ENCODE results near the gene NUDT16L1.

NUDT16L1 gene

GRCh38 chr16:4683255-4684057, 9.9 kb upstream of the NUDT16L1 start:
- no peak for DNase-seq (ENCODE audit: low read depth)

GRCh38 chr16:4684058-4684715, 9.2 kb upstream of the NUDT16L1 start:
- DNase-seq (ENCODE audit: low read depth): no peak

DNA sequence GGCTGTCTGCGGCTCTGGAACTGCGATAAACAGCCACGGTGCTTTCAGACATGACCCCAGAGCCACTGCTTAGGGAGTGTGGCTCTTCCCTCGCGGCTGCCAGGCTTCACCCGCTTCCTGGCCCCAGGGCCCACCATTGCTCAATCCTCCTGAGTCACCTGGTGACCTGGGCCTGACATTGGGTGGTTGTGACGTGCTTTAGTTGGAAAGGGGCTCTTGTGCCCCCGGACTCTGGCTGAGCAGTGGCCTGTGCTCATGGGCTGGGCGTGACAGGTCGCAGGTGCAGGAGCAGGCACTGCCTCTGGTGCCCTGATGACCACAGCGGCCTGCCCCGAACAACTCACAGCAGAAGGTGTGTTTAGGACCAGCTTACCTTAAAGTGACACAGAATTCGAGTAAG, 8.6 kb upstream of the NUDT16L1 start:
- DNase-seq (ENCODE audit: low read depth): no peak

GRCh38 chr16:4685292-4685691, 8.1 kb upstream of the NUDT16L1 start:
- no peak for DNase-seq (ENCODE audit: low read depth)

DNA sequence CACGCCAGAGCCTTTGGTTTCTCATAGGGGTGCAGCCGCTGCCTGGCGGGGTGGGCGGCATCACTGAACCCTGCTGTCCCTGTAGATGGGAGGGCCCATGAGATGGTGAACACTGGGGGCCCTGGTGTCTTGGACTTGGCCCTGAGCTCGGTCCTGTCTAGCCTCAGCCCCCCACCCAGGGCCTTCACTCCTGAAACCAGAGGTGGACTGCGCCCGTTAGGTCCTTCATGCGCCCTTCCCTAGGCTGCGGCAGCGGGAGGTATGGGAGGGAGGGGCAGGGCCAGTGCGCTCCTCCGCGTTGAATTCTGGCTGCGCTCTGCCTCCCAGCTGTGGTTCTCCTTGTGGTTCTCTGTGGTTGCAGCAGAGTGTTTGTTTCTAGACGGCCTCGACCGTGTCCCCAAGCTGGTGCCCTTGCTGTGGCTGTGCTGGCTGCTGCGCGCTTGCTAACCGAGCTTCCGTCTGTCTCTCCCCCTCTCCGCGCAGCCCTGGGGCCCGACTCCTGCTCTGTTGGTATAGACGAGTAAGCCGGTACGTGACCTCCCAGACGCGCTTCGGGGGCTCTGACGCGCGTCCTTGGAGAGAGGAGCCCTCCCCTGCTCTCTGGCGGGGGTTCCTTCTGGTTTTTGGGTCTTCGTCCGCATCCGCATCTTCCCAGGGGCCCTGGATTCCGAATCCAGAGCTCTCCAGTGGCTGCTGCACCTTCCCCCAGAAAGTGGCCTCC, 7.4 kb upstream of the NUDT16L1 start:
- no peak for DNase-seq (ENCODE audit: low read depth)

DNA sequence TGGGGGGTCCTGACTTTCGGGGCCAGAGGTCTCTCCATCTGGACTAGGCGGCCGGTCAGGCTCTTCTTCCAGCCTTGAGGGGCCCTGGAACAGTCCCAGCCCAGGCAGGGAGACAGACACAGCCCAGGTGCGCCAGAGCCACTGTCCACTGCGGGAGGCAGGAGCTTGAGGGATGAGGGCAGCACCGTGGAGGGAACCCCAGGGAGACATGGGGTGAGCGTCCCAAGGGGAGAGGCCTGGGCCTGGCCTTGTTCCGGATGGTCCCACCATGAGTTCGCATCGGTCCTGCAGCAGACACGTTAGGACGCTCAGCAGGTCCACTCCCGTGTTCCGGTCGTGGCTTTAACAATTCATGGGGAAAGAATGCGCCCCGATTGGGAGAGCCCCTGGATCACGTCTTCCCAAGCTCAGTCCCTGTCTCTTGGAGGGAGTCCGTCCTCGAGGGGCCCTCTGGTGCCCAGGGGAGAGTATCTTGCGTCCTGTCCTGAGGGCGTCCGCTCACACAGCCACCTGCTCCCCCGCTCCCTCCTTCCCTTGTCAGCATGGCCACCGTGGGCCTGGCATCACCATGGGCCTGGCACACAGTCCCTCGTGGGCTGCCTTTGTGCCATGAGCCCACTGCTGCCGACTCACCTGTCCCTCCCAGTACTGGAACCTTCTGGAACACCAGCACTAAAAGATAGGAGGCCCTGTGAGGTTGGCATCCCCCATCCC, 6.7 kb upstream of the NUDT16L1 start:
- DNase-seq (ENCODE audit: low read depth): no peak

GRCh38 chr16:4687416-4687815, 5.9 kb upstream of the NUDT16L1 start:
- DNase-seq (ENCODE audit: low read depth): no peak

DNA sequence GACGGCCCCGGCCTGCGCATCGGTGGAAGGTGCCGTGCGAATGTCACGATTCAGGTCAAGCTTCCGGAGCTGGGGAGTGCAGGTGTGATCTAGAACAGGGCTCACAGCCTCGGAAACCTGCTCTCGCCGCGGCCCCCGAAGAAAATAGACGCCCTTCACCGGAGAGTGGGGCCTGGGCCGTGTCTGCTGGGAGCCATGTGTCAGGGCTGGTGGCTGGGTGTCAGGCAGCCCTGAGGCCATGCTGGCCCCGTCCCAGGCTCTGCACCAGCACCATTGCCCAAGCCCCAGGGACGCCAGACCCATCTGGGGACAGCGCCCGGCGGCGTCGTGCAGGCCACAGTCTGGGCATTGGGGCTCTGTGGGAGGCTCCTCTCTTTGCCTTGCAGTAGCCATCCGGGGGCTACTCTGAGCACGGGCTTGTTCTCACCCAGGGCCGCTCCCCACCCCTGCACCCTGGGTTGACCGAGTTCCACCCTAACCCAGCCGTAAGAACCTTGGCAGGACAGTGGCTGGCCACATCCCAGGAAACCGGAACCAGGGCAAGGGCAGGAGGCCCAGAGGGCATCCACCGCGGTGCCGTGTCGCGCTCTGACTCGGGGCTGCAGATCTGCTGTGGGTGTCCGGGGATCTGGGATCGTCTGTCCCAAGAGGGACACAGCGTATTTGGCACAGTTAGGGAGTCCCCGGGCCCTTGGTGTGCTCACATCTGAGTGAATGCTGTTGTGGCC, 5.3 kb upstream of the NUDT16L1 start:
- no peak for DNase-seq (ENCODE audit: low read depth)

DNA sequence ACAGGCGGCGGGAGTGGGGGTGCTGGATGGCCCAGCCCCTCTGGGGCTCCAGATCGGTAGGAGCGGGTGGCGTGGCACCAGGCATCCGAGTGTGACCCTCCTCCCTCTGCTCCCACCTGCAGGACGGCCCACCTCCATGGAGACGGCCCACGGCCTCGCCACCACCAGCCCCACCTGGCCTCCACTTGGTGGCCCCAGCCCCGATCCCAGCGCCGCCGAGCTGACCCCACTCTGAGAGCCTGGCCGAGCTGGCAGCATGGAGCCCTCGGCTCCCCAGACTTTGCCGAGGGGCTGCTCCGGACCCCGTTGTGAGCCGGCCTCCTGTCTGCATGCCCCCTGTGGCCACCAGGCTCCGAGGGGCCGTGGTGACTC, 4.7 kb upstream of the NUDT16L1 start:
- no peak for DNase-seq (ENCODE audit: low read depth)

GRCh38 chr16:4689091-4689671, 4.2 kb upstream of the NUDT16L1 start:
- no peak for DNase-seq (ENCODE audit: low read depth)

DNA sequence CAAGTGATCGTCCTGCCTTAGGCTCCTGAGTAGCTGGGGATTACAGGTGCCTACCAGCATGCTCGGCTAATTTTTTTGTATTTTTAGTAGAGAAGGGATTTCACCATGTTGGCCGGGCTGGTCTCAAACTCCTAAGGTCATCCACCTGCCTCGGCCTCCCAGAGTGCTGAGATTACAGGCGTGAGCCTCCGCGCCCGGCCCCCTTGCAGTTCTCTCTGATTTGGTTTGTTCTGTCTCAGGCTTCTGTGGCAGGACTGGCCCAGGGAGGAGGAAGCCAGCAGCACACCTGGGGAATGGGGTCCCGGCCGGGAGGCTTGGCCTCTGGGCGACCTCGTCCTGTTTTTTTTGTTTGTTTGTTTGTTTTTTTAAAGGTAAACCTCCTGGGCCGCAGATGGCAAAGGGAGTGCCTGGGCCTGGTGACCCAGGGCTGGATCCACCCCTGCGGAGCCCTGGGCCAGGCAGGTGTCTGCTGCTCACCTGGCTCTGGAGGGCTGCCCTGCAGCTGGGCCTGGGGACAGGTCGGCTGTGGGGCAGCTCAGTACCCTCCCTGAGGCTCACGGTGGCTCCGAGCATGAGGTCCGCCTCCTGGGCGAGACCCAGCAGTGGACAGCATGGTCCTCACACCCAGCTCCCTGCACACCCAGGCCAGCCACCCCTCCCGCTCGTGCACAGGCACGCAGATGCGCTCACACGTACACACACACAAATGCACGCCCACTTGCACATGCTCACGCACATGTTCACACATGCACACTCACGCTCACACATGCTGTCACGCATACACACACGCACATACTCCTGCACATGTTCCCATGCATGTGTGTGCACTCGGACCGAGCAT, 3.3 kb upstream of the NUDT16L1 start:
- DNase-seq (ENCODE audit: low read depth): no peak

DNA sequence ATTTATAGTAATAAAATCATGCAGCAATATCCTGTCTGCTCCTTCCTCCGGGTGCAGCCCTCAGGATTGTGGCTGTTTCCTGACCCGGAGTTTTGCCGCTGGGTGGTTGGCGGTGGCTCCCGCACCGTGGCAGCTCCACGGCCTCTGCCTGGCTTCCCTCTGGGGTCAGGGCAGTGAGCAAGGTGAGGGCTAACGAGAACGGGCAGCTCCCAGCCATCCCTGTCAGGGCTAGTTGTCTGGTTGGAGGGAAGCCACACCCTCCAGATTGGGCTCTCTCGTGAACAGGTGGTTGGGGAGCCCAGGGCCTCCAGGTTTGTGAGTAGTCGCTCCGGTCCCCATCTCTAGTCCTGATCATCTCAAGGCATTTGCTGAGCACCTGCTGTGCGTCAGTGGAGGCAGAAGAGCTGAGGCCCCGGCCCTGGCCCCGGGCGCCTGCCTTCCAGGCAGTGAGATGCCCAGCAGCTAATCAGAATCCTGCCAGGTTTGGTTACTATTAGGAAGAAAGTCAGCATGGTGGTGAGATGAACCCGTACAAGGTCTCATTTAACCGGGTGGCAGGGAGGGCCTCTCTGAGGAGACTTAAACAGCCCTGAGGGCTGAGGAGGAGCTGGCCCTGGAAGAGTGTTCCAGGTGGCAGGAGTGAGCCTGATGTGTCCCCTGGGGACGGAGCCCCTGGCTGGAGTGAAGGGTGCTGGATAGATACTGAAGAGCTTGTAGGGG, 2.3 kb upstream of the NUDT16L1 start:
- DNase-seq (ENCODE audit: low read depth): no peak

DNA sequence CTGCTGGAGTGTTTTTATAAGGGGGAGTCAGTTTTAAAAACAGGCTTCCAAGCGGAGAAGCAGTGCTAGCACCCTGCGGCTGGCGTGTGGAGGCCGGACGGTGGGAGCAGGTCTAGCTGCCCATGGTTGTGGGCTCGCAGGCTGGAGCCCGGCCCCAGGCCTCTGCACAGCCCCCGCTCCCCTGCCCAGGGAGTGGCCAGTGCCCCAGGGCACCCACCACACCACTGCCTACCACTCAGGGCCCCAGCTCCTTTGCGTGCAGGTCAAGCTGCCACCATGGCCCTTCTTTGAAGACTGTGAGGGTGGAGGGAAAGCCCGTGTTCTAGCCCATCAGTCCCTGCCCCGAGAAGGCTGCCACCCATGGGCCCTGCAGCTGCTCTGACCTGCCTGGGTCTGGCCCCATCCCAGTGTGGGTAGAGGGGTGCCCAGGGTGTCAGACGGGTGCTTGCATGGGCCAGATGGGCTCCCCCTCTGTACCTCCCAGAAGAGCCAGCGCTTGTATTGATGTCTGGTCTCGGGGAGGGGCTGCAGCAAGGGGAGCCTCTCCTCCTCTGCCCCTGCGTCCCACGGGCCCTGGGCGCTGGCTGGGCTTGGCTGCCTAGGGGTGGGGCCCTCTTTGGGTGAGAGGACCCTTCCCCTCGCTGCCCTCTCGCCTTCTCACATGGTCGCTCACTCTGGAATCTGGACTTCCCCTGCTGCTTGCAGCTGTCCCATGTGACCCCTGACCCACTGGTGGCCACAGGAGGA, 1.5 kb upstream of the NUDT16L1 start:
- no peak for DNase-seq (ENCODE audit: low read depth)

- no peak for DNase-seq (ENCODE audit: low read depth)
Measured at GRCh38 chr16:4692460-4693295, 684 bp upstream of the NUDT16L1 start.

DNA sequence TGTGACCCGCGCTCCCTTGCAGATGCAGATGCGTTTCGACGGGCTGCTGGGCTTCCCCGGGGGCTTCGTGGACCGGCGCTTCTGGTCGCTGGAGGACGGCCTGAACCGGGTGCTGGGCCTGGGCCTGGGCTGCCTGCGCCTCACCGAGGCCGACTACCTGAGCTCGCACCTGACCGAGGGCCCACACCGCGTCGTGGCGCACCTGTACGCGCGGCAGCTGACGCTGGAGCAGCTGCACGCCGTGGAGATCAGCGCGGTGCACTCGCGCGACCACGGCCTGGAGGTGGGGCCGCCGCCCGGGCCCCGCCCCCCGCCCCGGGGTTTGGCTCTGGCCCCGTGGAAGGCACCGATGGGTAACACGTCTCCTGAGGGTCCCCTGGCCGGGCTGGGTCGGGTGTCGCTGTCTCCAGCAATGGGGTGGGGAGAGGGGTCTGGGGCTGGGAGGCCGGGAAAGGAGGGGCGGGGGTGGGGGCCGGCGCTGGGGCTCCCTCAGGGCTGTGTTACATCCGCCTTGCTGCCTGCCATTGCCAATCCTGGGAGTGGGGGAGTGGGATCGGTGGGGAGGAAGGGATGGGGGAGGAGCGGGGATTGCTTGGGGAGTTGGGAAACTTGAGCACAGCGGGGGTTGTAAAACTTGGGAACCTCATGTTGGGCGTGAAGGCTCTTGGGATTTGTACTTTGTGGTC, 737 bp downstream of the NUDT16L1 start:
- no peak for DNase-seq (ENCODE audit: low read depth)

- DNase-seq (ENCODE audit: low read depth): no peak
Measured at GRCh38 chr16:4694642-4695451, 1.5 kb downstream of the NUDT16L1 start.
